ENCODE measurements around the gene CSF1R.

CSF1R gene

GRCh38 chr5:150007050-150007449, 79.3 kb downstream of the CSF1R start:
- no peak for TF ChIP-seq CTCF (IDR thresholded peaks at IDR 0.05; ENCODE audit: extremely low read depth, missing control alignments)
- DNase-seq (ENCODE audit: low spot score), result no peak

DNA sequence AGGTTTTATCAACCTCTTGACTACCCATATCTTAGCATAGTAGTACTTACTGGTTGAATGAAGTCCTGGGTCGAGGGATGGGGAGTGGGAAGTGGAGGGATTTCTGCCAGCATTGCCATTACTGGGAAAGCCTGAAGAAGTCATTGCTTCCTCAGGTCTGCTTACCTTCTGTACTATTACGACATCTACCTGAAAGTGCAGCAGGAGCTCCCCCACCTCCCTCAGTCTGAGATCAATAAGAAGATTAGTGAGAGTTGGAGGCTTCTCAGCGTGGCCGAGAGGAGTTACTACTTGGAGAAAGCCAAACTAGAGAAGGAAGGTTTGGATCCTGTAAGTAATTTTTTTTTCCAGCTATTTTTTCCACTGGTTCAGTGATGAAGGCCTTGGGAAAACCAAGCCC, 80.0 kb downstream of the CSF1R start:
- no peak for TF ChIP-seq CTCF (IDR thresholded peaks at IDR 0.05; ENCODE audit: extremely low read depth, missing control alignments)
- DNase-seq (ENCODE audit: low spot score), result no peak

Measured in GM20000 (cell line).